HTERT RPE-1 (cell line): ENCODE measurements around the gene UBAP2L.
"Not testable (repeated sequence)": the region's sequence is repeated elsewhere in the genome, so short reads cannot be mapped to it uniquely, and the experiment has no call there.

Source experiments
- in situ Hi-C: fragments of 300-500 bp; cut with MboI; formaldehyde crosslinking; loops from 4 replicates; pipeline ENCODE4 v1.14.3; 2020; ENCODE audit warnings: low sequenced_read_pairs

Gene UBAP2L

GRCh38 chr1:154199563-154199879 lies 21.2 kb upstream of the UBAP2L start:
- in situ Hi-C loops, result no loop called here

- in situ Hi-C loops, result not testable (repeated sequence)
These were observed 15.0 kb upstream of the UBAP2L start for GRCh38 chr1:154205778-154206177.

GRCh38 chr1:154206196-154206595 lies 14.6 kb upstream of the UBAP2L start, which contains the start of gene CFAP141:
CFAP141 (minus strand) TSS chr1:154206333; CDS start chr1:154206307, 26 bp downstream.
- in situ Hi-C loops, result no loop called here

GRCh38 chr1:154207262-154207661 lies 13.5 kb upstream of the UBAP2L start:
- in situ Hi-C loops, result no loop called here

GRCh38 chr1:154208677-154209388 lies 11.9 kb upstream of the UBAP2L start:
- in situ Hi-C loops, result no loop called here

GRCh38 chr1:154212083-154212482 lies 8.7 kb upstream of the UBAP2L start:
- in situ Hi-C loops, result no loop called here

- in situ Hi-C loops, result no loop called here
These were observed 7.5 kb upstream of the UBAP2L start for GRCh38 chr1:154213274-154213673.

GRCh38 chr1:154218545-154218944 lies 2.2 kb upstream of the UBAP2L start:
- in situ Hi-C loops, result no loop called here

- in situ Hi-C loops, result no loop called here
These were observed 1.2 kb upstream of the UBAP2L start for GRCh38 chr1:154219541-154219940.

- in situ Hi-C loops, result no loop called here
These were observed 169 bp downstream of the UBAP2L start for GRCh38 chr1:154220970-154221277.

- in situ Hi-C loops, result no loop called here
These were observed 685 bp downstream of the UBAP2L start for GRCh38 chr1:154221278-154222001.

GRCh38 chr1:154222518-154222917 lies 1.8 kb downstream of the UBAP2L start:
- in situ Hi-C loops, result no loop called here

GRCh38 chr1:154222918-154223317 lies 2.2 kb downstream of the UBAP2L start:
- in situ Hi-C loops, result no loop called here

GRCh38 chr1:154223621-154224020 lies 2.9 kb downstream of the UBAP2L start:
- in situ Hi-C loops, result no loop called here

- in situ Hi-C loops, result no loop called here
These were observed 4.6 kb downstream of the UBAP2L start for GRCh38 chr1:154225370-154225769.

GRCh38 chr1:154231112-154231511 lies 10.4 kb downstream of the UBAP2L start:
- in situ Hi-C loops, result not testable (repeated sequence)

GRCh38 chr1:154233127-154233526 lies 12.4 kb downstream of the UBAP2L start:
- in situ Hi-C loops, result not testable (repeated sequence)

GRCh38 chr1:154236855-154237254 lies 16.1 kb downstream of the UBAP2L start:
- in situ Hi-C loops, result no loop called here

GRCh38 chr1:154237435-154237834 lies 16.7 kb downstream of the UBAP2L start:
- in situ Hi-C loops, result no loop called here

GRCh38 chr1:154237880-154238506 lies 17.2 kb downstream of the UBAP2L start:
- in situ Hi-C loops, result no loop called here

GRCh38 chr1:154239491-154239890 lies 18.7 kb downstream of the UBAP2L start:
- in situ Hi-C loops, result no loop called here

- in situ Hi-C loops, result no loop called here
These were observed 19.6 kb downstream of the UBAP2L start for GRCh38 chr1:154240294-154240833.
